GM20000 (cell line): ENCODE measurements around the gene POU6F1.

Experiments
- DNase-seq: peaks from one replicate; pipeline ENCODE4 v3.0.0; 2012; ENCODE audit warnings: low spot score
- TF ChIP-seq, protein P1 (sequence below): IDR thresholded peaks from 2 replicates; pipeline ENCODE4 v1.5.1; 2012; ENCODE audit warnings: mild to moderate bottlenecking, control low read depth; ENCODE audit errors: extremely low read depth, missing control alignments

POU6F1 gene

DNA sequence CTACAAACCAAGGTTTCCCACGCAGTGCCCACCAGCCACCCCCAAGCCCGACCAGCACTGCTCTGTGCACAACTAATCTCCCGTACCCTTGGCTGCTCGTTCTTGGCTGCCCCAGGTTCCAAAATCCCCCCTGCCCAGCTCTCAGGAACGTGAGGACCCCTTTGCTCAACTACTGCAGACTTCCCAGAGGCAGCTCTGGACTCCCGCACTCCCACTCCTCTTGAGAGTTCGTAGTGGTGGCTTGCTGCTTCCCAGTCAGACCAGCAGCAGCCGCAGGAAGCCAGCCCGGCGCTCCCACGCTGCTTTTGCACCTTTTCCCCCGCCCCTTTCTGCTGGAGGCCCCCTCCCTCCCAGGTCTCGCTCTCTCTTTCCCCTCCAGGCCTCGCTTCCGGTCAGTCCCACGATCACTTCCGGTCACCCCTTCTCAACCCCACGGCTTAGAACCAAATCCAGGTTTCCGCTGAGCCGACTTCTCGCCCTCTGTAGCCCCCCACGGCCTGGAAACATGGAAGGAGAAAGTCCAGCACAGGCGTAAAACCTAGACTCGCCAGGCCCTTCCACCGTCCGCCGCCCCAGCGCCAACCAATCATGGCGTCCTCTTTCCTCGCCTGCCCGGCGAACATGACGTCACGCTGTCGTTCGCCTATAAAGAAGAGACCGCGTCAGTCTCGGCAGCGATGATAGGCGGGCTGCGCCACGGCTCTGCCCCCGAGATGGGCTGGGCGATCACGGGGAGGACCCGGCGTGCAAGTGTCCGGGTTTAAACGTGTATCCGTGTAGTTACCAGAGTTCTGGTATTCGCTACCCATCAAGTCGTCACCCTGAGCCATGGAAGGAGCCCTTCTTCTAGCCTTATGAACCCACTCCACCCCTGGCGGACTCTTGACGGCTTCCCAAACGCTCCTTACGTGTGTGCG, 45.1 kb downstream of the POU6F1 start, which contains the start of gene TFCP2:
Gene TFCP2 (minus strand): TSS at position 621 of the 917 bp plus-strand sequence. CDS start 713 bp downstream, outside the sequence.
- TF ChIP-seq, protein P1, sequence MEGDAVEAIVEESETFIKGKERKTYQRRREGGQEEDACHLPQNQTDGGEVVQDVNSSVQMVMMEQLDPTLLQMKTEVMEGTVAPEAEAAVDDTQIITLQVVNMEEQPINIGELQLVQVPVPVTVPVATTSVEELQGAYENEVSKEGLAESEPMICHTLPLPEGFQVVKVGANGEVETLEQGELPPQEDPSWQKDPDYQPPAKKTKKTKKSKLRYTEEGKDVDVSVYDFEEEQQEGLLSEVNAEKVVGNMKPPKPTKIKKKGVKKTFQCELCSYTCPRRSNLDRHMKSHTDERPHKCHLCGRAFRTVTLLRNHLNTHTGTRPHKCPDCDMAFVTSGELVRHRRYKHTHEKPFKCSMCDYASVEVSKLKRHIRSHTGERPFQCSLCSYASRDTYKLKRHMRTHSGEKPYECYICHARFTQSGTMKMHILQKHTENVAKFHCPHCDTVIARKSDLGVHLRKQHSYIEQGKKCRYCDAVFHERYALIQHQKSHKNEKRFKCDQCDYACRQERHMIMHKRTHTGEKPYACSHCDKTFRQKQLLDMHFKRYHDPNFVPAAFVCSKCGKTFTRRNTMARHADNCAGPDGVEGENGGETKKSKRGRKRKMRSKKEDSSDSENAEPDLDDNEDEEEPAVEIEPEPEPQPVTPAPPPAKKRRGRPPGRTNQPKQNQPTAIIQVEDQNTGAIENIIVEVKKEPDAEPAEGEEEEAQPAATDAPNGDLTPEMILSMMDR = no peak
- DNase-seq = peak; percentile 90

DNA sequence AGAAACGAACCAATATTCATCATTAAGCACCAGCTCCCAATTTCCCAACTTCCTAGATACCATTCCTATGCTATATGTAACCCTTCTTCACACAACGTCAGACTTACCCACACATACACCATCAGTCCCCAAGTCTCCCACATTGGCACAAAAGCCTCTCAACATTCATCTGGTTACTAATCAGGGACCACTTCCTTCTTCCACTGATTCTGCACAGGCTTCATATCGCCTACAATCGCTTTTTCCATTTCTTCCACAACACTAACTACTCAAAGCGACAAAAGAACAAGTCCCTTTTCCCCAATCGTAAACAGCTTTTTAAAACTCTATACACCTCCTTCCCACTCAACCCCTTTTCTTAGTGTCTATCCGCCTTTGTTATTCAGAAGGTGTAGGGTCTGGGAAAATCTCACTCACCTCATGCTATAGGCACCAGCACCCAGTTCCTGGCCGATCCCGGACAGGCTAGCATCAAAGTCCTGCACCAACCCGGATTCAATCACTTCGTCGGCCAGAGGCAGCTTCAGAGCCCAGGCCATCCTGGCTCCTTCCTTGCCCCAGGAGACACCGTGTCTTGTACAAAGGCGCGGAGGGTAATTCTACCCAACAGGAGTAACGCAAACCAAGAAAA, 45.9 kb downstream of the POU6F1 start:
- TF ChIP-seq, protein P1 = no peak
- peak; percentile 23 for DNase-seq

DNA sequence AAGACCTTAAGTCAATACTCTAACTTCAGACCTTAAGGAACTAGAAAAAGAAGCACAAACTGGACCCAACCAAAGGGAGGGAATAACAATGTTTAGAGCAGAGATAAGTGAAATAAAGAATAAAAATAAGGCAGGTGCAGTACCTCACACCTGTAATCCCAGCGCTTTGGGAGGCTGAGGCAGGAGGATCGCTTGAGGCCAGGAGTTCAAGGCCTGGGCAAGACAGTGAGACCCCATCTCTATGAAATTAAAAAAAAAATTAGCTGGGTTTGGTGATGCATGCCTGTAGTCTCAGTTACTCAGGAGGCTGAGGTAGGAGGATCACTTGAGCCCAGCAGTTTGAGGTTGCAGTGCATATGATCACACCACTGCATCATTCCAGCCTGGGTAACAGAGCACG, 54.1 kb downstream of the POU6F1 start:
- DNase-seq = no peak
- TF ChIP-seq, protein P1 = no peak

DNA sequence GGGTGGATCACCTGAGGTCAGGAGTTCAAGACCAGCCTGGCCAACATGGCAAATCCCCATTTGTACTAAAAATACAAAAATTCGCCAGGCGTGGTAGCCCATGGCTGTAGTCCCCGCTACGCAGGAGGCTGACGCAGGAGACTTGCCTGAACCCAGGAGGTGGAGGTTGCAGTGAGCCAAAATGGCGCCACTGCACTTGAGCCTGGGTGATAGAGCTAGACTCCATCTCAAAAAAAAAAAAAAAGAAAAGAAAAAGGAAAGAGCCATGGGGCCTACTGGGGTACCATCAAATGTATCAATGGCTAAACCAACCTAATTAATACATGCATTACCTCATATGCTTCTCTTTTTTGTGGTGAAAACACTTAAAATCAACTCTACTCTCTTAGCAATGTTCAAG, 55.6 kb downstream of the POU6F1 start:
- TF ChIP-seq, protein P1 = no peak

DNA sequence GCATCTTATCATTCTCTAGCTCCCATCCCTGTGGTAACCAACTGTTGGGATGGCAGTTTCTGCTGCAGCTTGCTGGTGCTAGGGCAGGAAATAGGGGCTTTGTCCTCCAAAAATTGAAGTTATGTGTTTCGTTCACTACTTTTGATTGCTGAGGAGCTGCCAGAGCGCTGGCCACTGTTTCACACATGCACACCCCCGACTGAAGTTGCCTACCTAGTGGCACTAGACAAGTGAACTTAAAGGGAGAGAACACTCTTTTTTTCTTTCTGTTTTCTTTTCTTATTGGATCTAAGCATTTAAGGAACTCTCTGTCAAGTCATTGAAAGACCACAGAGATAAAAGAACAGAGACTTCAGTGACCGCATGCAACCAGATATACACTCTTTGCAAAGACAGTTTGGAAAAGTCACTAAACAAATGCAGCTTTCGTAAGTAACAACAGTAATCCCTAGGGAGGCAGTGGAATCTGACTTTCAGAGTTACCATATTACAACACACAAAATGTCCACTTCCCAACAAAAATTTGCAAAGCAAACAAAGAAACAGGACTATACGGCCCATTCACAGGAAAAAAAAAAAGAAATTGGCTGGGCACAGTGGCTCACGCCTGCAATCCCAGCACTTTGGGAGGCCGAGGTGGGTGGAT, 56.9 kb downstream of the POU6F1 start:
- TF ChIP-seq, protein P1 = no peak
- no peak for DNase-seq

More for the DNA sequence above, 55.6 kb downstream of the POU6F1 start:
- no peak for DNase-seq

DNA sequence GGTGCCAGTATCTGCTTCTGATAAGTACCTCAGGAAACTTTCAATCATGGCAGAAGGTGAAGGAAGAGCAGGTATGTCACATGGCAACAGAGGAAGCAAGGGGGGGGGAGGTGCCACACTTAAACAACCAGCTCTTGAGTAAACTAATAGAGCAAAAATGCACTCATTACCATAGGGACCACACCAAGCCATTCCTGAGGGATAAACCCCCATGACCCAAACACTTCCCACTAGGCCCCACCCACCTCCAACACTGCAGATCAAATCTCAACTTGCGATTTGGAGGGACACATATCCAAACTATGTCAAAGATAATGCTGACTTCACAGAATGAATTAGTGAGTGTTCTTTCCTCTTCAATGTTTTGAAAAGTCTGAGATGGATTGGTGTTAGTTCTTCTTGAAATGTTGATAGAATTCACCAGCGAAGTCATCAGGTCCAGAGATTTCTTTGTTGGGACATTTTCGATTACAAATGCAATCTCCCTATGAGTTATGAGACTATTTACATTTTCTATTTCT, 61.6 kb downstream of the POU6F1 start:
- TF ChIP-seq, protein P1 = no peak
- no peak for DNase-seq
